Upper lobe of left lung (tissue), 4 donors: ENCODE measurements around the gene TMEM135.

ENCODE experiments used
- POLR2A ChIP-seq, 4 donors: fragments of 450-650 bp; IDR thresholded peaks; one replicate each; pipeline ENCODE4 v1.5.1; 2016 to 2017; ENCODE audit warnings: antibody characterized with exemption in 4 of 4, mild to moderate bottlenecking in 2 of 4
- POLR2AphosphoS5 ChIP-seq, 2 donors: sonication (generic); formaldehyde crosslinking; IDR thresholded peaks; one replicate each; pipeline ENCODE4 v1.5.1; 2017; ENCODE audit warnings: antibody characterized with exemption in 2 of 2
- TF ChIP-seq, protein P1 (sequence below), 6 experiments: fragments of 450-650 bp in 4 of 6; fragments of 200-600 bp in 2 of 6; sonication (generic) in 2 of 6; IDR thresholded peaks; one replicate each; pipeline ENCODE4 v1.5.1; 2016 to 2019; ENCODE audit warnings: antibody characterized with exemption in 6 of 6

DNA sequence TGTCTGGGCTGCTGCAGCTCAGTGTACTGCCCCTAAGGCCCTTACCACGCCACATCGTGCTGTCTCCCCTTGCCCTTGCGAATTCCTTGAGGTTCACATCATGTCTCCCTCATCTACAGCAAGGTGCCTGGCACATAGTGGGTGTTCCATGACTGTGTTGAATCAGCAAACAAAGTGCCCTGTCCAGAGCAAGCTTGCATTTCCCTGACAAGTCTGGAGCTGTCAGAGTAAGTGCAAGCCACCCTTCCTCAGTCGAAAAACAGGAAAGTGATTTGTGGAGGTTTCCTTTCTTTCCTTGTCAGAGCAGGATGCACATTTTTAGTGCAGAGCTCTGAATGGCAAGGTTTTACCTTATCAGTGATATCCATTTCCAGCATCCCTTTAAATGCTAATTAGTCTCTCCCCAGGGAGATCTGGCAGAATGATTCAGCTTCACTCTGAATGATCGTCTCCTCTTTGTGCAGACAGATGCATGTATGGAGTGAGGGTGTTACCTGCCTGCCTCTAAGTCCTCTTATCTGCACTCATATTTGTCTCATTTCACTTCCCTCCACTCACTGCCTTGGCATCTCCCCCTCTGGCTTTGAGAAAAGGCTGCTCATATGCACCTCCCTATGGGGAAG, 331.2 kb downstream of the TMEM135 start:
- TF ChIP-seq POLR2AphosphoS5 (IDR thresholded peaks at IDR 0.05): no peak
- no peak for TF ChIP-seq POLR2A (IDR thresholded peaks at IDR 0.05)
- TF ChIP-seq, protein P1, sequence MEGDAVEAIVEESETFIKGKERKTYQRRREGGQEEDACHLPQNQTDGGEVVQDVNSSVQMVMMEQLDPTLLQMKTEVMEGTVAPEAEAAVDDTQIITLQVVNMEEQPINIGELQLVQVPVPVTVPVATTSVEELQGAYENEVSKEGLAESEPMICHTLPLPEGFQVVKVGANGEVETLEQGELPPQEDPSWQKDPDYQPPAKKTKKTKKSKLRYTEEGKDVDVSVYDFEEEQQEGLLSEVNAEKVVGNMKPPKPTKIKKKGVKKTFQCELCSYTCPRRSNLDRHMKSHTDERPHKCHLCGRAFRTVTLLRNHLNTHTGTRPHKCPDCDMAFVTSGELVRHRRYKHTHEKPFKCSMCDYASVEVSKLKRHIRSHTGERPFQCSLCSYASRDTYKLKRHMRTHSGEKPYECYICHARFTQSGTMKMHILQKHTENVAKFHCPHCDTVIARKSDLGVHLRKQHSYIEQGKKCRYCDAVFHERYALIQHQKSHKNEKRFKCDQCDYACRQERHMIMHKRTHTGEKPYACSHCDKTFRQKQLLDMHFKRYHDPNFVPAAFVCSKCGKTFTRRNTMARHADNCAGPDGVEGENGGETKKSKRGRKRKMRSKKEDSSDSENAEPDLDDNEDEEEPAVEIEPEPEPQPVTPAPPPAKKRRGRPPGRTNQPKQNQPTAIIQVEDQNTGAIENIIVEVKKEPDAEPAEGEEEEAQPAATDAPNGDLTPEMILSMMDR (IDR thresholded peaks at IDR 0.05): no peak
